Measurements from ENCODE around the gene PARP12.

PARP12 gene

GRCh38 chr7:140003913-140004382, 58.8 kb downstream of the PARP12 start:
- no peak overlapping the region for H3K9ac ChIP-seq (ENCODE audit: low read length)
- H3K4me3 ChIP-seq (ENCODE audit: low read length), result no peak overlapping the region
- H3K27ac ChIP-seq (ENCODE audit: low read depth, low read length), result no peak overlapping the region
- H3K36me3 ChIP-seq (ENCODE audit: control insufficient read depth, insufficient read depth, low read length), result no peaks in the 10 kb centered on the region
- H3K4me1 ChIP-seq (ENCODE audit: control insufficient read depth, insufficient read depth, low read length), result no peaks in the 10 kb centered on the region
- no peaks in the 10 kb centered on the region for H3K27me3 ChIP-seq (ENCODE audit: control insufficient read depth, insufficient read depth, low read length)

GRCh38 chr7:140000666-140001268, 62.0 kb downstream of the PARP12 start:
- Histone ChIP-seq H3K27ac (ENCODE audit: low read depth, low read length) (no peak overlapping the region), H3K9ac (ENCODE audit: low read length) (no peak overlapping the region), H3K4me3 (ENCODE audit: low read length) (no peak overlapping the region), H3K36me3 (ENCODE audit: control insufficient read depth, insufficient read depth, low read length) (no peaks in the 10 kb centered on the region), H3K4me1 (ENCODE audit: control insufficient read depth, insufficient read depth, low read length) (no peaks in the 10 kb centered on the region), H3K27me3 (ENCODE audit: control insufficient read depth, insufficient read depth, low read length) (no peaks in the 10 kb centered on the region)

- Histone ChIP-seq H3K36me3 (ENCODE audit: control insufficient read depth, insufficient read depth, low read length) (no peaks in the 10 kb centered on the region), H3K27me3 (ENCODE audit: control insufficient read depth, insufficient read depth, low read length) (no peaks in the 10 kb centered on the region), H3K9ac (ENCODE audit: low read length) (no peak overlapping the region), H3K4me1 (ENCODE audit: control insufficient read depth, insufficient read depth, low read length) (no peaks in the 10 kb centered on the region), H3K4me3 (ENCODE audit: low read length) (no peak overlapping the region), H3K27ac (ENCODE audit: low read depth, low read length) (no peak overlapping the region)
Observed at GRCh38 chr7:139999516-139999915, 63.2 kb downstream of the PARP12 start.

GRCh38 chr7:139998572-139998971, 64.2 kb downstream of the PARP12 start:
- H3K36me3 ChIP-seq (ENCODE audit: control insufficient read depth, insufficient read depth, low read length), result no peaks in the 10 kb centered on the region
- H3K4me3 ChIP-seq (ENCODE audit: low read length), result no peak overlapping the region
- no peaks in the 10 kb centered on the region for H3K4me1 ChIP-seq (ENCODE audit: control insufficient read depth, insufficient read depth, low read length)
- H3K27ac ChIP-seq (ENCODE audit: low read depth, low read length), result no peak overlapping the region
- H3K9ac ChIP-seq (ENCODE audit: low read length), result no peak overlapping the region
- no peaks in the 10 kb centered on the region for H3K27me3 ChIP-seq (ENCODE audit: control insufficient read depth, insufficient read depth, low read length)

- Histone ChIP-seq H3K4me3 (ENCODE audit: low read length) (no peak overlapping the region), H3K27ac (ENCODE audit: low read depth, low read length) (no peak overlapping the region), H3K36me3 (ENCODE audit: control insufficient read depth, insufficient read depth, low read length) (no peaks in the 10 kb centered on the region), H3K9ac (ENCODE audit: low read length) (no peak overlapping the region), H3K27me3 (ENCODE audit: control insufficient read depth, insufficient read depth, low read length) (no peaks in the 10 kb centered on the region), H3K4me1 (ENCODE audit: control insufficient read depth, insufficient read depth, low read length) (no peaks in the 10 kb centered on the region)
Observed at GRCh38 chr7:139995017-139995915, 67.5 kb downstream of the PARP12 start.

GRCh38 chr7:139994356-139994755, 68.4 kb downstream of the PARP12 start:
- Histone ChIP-seq H3K36me3 (ENCODE audit: control insufficient read depth, insufficient read depth, low read length) (no peaks in the 10 kb centered on the region), H3K4me3 (ENCODE audit: low read length) (no peak overlapping the region), H3K27ac (ENCODE audit: low read depth, low read length) (no peak overlapping the region), H3K9ac (ENCODE audit: low read length) (no peak overlapping the region), H3K4me1 (ENCODE audit: control insufficient read depth, insufficient read depth, low read length) (no peaks in the 10 kb centered on the region), H3K27me3 (ENCODE audit: control insufficient read depth, insufficient read depth, low read length) (no peaks in the 10 kb centered on the region)

- Histone ChIP-seq H3K9ac (ENCODE audit: low read length) (no peak overlapping the region), H3K4me3 (ENCODE audit: low read length) (no peak overlapping the region), H3K36me3 (ENCODE audit: control insufficient read depth, insufficient read depth, low read length) (no peaks in the 10 kb centered on the region), H3K4me1 (ENCODE audit: control insufficient read depth, insufficient read depth, low read length) (no peaks in the 10 kb centered on the region), H3K27me3 (ENCODE audit: control insufficient read depth, insufficient read depth, low read length) (no peaks in the 10 kb centered on the region), H3K27ac (ENCODE audit: low read depth, low read length) (no peak overlapping the region)
Observed at GRCh38 chr7:139993592-139993991, 69.2 kb downstream of the PARP12 start.

- H3K27ac ChIP-seq (ENCODE audit: low read depth, low read length), result no peak overlapping the region
- no peaks in the 10 kb centered on the region for H3K4me1 ChIP-seq (ENCODE audit: control insufficient read depth, insufficient read depth, low read length)
- no peaks in the 10 kb centered on the region for H3K36me3 ChIP-seq (ENCODE audit: control insufficient read depth, insufficient read depth, low read length)
- H3K4me3 ChIP-seq (ENCODE audit: low read length), result no peak overlapping the region
- no peak overlapping the region for H3K9ac ChIP-seq (ENCODE audit: low read length)
- H3K27me3 ChIP-seq (ENCODE audit: control insufficient read depth, insufficient read depth, low read length), result no peaks in the 10 kb centered on the region
Observed at GRCh38 chr7:139993169-139993568, 69.6 kb downstream of the PARP12 start.

- H3K27me3 ChIP-seq (ENCODE audit: control insufficient read depth, insufficient read depth, low read length), result no peaks in the 10 kb centered on the region
- H3K27ac ChIP-seq (ENCODE audit: low read depth, low read length), result no peak overlapping the region
- no peaks in the 10 kb centered on the region for H3K36me3 ChIP-seq (ENCODE audit: control insufficient read depth, insufficient read depth, low read length)
- no peak overlapping the region for H3K9ac ChIP-seq (ENCODE audit: low read length)
- H3K4me3 ChIP-seq (ENCODE audit: low read length), result no peak overlapping the region
- no peaks in the 10 kb centered on the region for H3K4me1 ChIP-seq (ENCODE audit: control insufficient read depth, insufficient read depth, low read length)
Observed at GRCh38 chr7:139992353-139993044, 70.3 kb downstream of the PARP12 start.

- no peaks in the 10 kb centered on the region for H3K27me3 ChIP-seq (ENCODE audit: control insufficient read depth, insufficient read depth, low read length)
- H3K27ac ChIP-seq (ENCODE audit: low read depth, low read length), result no peak overlapping the region
- H3K4me1 ChIP-seq (ENCODE audit: control insufficient read depth, insufficient read depth, low read length), result no peaks in the 10 kb centered on the region
- H3K9ac ChIP-seq (ENCODE audit: low read length), result no peak overlapping the region
- H3K36me3 ChIP-seq (ENCODE audit: control insufficient read depth, insufficient read depth, low read length), result no peaks in the 10 kb centered on the region
- H3K4me3 ChIP-seq (ENCODE audit: low read length), result no peak overlapping the region
Observed at GRCh38 chr7:139991911-139992310, 70.8 kb downstream of the PARP12 start.

- no peaks in the 10 kb centered on the region for H3K36me3 ChIP-seq (ENCODE audit: control insufficient read depth, insufficient read depth, low read length)
- H3K4me1 ChIP-seq (ENCODE audit: control insufficient read depth, insufficient read depth, low read length), result no peaks in the 10 kb centered on the region
- H3K27ac ChIP-seq (ENCODE audit: low read depth, low read length), result no peak overlapping the region
- no peak overlapping the region for H3K4me3 ChIP-seq (ENCODE audit: low read length)
- no peak overlapping the region for H3K9ac ChIP-seq (ENCODE audit: low read length)
- no peaks in the 10 kb centered on the region for H3K27me3 ChIP-seq (ENCODE audit: control insufficient read depth, insufficient read depth, low read length)
Observed at GRCh38 chr7:139991269-139991666, 71.5 kb downstream of the PARP12 start.

- no peaks in the 10 kb centered on the region for H3K36me3 ChIP-seq (ENCODE audit: control insufficient read depth, insufficient read depth, low read length)
- H3K4me3 ChIP-seq (ENCODE audit: low read length), result no peak overlapping the region
- no peak overlapping the region for H3K9ac ChIP-seq (ENCODE audit: low read length)
- no peak overlapping the region for H3K27ac ChIP-seq (ENCODE audit: low read depth, low read length)
- no peaks in the 10 kb centered on the region for H3K27me3 ChIP-seq (ENCODE audit: control insufficient read depth, insufficient read depth, low read length)
- H3K4me1 ChIP-seq (ENCODE audit: control insufficient read depth, insufficient read depth, low read length), result no peaks in the 10 kb centered on the region
Observed at GRCh38 chr7:139990571-139991268, 72.0 kb downstream of the PARP12 start.
